ENCODE data around the gene BBIP1.

GRCh38 chr10:110865809-110866482 is 53.0 kb downstream of the BBIP1 start:
- TF ChIP-seq YY1 (IDR thresholded peaks at IDR 0.05; ENCODE audit: insufficient read depth, insufficient read length) (no peak), ZNF274 (IDR thresholded peaks at IDR 0.05; ENCODE audit: low read depth, low read length) (no peak)

Data from NT2/D1 (cell line).